OCI-M2 (cell line): ENCODE results near the gene TESK2.

Source experiments
- DNase-seq: peaks from one replicate; lab custom pipeline; 2025; ENCODE audit not compliant: unreplicated experiment; lab: John Stamatoyannopoulos, UW

TESK2 gene

GRCh38 chr1:45339789-45340558 is 151.0 kb downstream of the TESK2 start, which contains the start of the genes MUTYH and TOE1:
Gene MUTYH (minus strand): TSS chr1:45340440. CDS start chr1:45334505, 5,935 bp downstream.
Gene TOE1 (plus strand): TSS chr1:45340170. CDS start chr1:45340253, 83 bp downstream.
- DNase-seq: peak; percentile 67

DNA sequence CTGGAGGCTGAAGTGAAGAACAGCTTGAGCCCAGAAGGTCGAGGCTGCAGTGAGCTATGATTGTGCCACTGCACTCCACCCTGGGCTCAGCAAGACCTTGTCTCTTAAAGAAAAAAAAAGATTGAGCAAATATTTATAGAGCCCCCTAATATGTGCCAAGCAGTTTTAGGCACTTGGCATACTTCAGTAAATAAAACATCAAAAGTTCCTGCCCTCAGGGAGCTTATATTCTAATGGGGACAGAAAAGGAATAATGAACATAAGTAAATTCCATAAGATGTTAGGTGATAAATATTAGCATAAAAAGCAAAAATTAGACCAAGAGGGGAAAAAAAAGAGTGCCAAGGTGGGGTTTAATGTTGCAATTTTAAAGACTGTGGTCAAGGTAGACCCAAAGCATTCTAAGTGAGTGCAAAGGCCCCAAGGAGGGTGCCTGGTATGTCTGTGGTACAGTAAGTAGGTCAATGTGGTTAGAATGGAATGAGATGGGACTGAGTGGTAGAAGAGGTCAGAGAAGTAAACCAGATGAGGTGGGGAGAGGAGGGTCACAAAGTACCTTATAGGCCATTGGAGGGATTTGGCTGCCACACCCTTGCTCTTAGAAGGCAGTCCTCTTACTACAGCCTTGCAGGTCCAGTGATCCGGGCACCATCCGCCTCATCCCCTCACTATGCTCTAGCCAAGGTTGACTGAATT is 153.2 kb downstream of the TESK2 start:
- no peak for DNase-seq

DNA sequence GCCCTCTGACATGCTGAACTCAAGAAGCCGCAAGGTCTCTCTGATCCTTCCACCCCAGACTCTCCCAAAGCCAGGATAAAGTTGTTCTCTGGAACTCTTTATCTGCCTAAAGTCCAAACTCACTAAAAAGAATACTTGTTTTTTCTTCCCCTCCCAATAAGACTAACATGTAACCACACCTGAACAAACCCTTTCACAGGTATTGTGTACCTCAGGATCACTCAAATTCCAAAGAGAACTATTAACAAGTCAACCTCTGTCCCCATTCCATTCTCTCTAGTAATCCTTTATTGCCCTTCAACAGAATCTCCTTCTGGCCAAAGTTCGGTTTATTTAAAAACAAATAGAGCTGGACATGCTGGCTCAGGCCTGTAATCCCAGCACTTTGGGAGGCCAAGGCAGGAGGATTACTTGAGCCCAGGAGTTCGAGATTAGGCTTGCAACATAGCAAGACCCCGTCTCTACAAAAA is 155.1 kb downstream of the TESK2 start:
- DNase-seq: no peak

DNA sequence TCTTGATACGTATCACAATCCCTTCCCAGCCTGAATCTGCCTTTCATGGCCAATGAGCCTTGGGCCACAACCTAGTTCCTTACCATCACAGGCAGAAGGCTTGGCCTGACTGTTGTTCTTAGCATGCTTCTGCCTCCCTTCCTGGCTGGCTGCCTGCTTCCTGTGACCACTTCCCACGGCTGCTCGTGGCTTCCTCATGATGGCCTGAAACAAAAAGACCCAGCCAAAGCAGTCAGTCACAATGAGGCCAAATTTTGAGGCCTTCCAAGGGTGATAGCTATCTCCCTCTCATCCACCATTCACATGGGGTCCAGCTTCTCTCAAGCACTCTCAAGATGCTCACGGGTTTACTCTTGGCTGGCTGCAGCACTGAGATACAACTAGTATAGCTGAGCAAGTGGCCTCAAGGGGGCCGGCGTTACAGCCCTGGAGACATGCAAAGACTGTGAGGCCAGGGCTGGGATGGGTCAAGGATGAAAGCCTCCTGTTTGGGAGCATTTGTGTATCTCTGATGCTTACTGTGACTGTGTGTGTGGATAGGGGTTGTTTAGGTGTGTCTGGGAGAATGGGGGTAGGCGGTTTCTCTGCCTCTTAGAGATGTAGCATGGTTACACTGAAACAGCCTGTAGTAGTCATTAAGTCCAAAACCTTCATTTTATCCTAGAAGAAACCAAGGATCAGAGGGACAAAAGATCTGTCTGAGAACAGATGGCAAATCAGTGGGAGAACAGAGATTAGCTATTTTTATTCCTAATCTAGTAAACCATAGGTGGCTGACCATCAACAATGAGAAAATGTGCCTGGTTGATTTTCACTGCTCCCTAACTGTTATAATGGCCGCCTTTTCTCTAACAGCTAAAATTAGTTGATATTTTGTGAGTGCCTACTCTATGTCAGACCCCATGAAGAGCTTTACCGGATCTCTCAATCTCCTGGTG is 156.4 kb downstream of the TESK2 start:
- DNase-seq: no peak

DNA sequence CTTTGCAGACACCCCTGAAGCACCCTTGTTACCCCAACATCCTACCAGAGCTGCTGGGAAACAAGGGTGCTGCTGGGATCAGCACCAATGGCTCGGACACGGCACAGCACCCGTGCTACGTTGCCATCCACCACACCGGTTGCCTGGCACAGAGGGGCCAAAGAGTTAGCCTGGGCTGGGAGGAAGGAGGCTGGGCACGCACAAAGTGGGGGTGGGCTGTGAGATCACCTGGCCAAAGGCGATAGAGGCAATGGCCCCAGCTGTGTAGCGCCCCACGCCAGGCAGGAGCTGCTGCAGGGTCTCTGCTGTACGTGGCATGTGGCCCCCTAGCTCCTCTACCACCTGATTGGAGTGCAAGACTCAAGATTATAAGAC is 158.6 kb downstream of the TESK2 start:
- DNase-seq: no peak

- DNase-seq: no peak
Observed at GRCh38 chr1:45331436-45332345, 159.3 kb downstream of the TESK2 start.

DNA sequence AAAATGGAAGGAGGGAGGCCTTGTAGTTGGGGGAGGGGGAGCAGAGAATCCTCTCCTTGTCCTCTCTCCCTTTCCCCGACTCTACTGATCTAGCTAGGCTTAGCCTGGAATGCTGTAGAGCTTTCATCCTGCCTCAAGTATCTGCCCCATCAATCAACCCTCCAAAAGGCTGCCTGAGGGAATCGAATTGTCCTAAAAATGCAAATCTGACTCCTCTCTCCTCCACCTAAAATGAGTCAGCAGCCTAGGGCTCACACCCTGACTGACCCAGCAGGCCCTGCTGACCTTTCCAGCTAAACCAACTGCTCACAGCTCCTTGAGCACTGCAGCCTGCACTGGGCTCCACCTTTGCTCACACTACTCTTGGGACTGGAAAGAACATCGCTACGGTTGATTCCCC is 161.5 kb downstream of the TESK2 start:
- DNase-seq: no peak

DNA sequence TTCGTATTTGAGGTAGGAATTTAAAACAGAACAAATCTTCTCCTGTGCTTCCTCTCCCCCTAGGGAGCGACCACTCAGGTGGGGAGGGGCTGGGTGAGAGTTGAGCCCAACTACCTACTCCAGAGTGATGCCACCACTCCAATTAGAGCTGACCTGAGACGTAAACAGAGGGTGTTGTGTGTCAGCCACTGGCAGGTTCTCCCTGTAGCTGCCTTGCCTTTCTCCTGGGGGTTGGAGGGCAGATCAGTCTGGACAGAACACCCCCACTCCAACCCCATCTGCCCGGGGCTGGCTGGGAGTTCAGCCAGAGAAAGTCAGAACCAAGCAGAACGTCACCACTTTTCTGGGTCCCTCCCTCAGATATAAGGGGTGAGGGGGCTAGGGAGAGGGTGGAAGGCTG is 162.3 kb downstream of the TESK2 start:
- DNase-seq: no peak

DNA sequence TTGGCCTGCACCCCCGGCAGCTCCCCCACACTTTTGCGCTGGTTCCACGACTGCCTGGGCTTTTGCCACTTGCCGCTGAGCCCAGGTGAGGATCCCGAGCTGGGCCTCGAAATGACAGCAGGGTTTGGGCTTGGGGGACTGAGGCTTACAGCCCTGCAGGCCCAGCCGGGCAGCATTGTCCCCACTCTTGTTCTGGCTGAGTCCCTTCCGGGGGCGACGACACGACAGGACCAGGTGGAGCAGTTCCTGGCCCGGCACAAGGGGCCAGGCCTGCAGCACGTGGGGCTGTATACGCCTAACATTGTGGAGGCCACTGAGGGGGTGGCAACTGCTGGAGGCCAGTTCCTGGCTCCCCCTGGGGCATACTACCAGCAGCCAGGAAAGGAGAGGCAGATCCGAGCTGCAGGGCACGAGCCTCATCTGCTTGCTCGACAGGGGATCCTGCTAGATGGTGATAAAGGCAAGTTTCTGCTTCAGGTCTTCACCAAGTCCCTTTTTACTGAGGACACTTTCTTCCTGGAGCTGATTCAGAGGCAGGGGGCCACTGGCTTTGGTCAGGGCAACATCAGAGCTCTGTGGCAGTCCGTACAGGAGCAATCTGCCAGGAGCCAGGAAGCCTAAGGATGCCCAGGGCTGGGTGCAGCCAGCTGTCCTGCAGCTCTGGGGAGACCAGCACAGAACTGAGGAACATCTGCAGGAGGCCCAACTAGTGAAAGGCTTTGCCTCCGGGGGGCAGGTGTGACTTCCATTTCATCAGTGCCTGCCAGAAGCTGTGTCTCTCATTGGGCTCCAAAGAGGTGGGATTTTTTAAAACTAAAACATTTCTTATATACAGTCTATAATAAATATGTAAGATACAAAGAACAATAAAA is 163.1 kb downstream of the TESK2 start:
- DNase-seq: no peak

DNA sequence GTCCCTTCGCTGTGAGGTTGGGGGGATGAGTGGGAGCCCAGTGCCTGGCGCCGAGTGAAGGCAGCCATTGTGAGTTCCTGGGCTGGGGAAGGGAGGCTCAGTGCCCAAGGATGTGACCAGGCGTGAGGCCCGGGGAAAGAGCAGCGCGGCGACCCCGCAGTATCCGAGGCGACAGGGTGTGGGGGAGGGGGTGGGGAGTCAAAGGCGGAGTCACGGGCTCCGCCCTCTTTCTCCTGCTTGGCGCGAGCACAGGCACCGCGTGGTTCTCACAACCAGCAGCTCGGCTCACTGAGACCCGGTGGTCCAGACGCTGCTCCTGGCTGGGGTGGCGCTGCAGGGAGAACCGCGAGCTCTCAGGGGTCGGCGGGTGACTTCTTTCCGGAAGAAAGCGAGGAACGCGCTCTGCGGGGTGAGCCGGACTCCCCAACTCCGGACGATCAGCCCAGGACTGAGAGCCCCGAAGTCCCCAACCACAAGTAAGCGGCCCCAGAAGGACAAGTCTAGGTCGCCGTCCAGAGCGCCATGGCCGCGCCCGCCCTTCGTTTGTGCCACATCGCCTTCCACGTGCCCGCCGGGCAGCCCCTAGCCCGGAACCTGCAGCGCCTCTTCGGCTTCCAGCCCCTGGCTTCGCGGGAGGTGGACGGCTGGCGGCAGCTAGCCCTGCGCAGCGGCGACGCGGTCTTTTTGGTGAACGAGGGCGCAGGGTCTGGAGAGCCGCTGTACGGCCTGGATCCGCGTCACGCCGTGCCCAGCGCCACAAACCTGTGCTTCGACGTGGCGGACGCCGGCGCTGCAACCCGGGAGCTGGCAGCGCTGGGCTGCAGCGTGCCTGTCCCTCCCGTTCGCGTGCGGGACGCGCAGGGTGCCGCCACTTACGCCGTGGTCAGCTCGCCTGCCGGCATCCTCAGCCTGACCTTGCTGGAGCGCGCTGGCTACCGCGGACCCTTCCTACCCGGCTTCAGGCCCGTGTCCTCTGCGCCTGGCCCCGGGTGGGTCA is 164.0 kb downstream of the TESK2 start, which contains the start of gene HPDL:
TSS of gene HPDL (plus strand) at position 269 of the 997 bp plus-strand sequence. CDS start at position 523, 254 bp downstream.
- DNase-seq: peak; percentile 36

GRCh38 chr1:45325851-45326506 is 165.0 kb downstream of the TESK2 start:
- no peak for DNase-seq

DNA sequence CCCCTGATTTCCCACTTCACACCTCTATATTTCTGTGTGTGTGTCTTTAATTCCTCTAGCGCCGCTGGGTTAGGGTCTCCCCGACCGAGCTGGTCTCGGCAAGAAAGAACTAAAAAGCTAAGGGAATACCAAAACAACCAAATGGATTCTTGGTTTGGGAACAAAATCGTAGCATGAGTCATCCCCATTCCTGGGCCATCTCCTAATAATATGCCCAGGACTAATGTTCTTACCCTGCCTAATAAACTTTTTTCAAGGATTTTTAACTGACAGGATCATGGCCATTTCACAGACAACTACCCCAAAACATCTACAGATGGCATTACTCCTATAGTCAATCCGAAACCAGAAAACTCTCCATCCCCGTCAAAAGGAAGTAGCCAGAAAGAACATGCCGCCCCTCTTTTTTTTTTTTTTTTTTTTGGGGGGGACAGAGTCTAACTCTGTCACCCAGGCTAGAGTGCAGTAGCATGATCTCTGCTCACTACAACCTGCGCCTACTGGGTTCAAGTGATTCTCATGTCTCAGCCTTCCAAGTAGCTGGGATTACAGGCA is 168.4 kb downstream of the TESK2 start:
- no peak for DNase-seq

- no peak for DNase-seq
Observed at GRCh38 chr1:45321444-45321843, 169.5 kb downstream of the TESK2 start.

GRCh38 chr1:45319761-45320160 is 171.2 kb downstream of the TESK2 start:
- no peak for DNase-seq

GRCh38 chr1:45317166-45317565 is 173.8 kb downstream of the TESK2 start:
- DNase-seq: no peak

DNA sequence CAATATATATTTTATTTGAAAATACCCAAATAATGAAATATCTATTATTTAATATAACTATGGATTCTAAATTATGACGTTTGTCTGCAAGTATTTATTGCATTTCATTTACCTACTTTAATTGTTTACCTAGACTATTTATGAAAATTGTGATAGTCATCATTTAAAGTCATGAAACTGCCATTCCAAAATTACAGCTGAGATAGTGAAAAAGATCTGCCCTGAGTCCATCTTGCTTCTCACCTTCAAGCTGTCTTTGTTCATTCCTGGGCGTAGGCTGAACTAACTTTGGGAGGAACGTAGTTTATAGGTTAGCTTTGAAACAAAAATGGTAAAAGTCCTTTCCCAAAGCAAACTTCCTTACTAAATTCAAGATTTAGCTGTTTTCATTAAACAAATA is 176.7 kb downstream of the TESK2 start:
- DNase-seq: no peak

- DNase-seq: no peak
Observed at GRCh38 chr1:45306905-45307304, 184.1 kb downstream of the TESK2 start.
